ENCODE results near the gene EVI5L.
A peak's percentile ranks its signal among the peaks of the same experiment; 100 is the strongest.
"Not testable (repeated sequence)": the region's sequence is repeated elsewhere in the genome, so short reads cannot be mapped to it uniquely, and the experiment has no call there.

The EVI5L gene

GRCh38 chr19:7795555-7796161 is 34.4 kb upstream of the EVI5L start:
- Mint-ChIP-seq H3K27ac (no peak overlapping the region), H3K4me1 (peaks cover 17 to 26% of the 10 kb centered on the region in 2 donors)

GRCh38 chr19:7799640-7800355 is 30.2 kb upstream of the EVI5L start:
- DNase-seq: peak; percentile 28
- H3K4me1 Mint-ChIP-seq: peaks cover 8 to 10% of the 10 kb centered on the region in 2 donors
- H3K4me3 Mint-ChIP-seq: peak overlapping the region; percentile 72 to 76
- peaks cover 0 to 10% of the 10 kb centered on the region in 2 donors for H3K27me3 Mint-ChIP-seq
- H3K9me3 Mint-ChIP-seq: peaks cover 3 to 4% of the 10 kb centered on the region in 2 donors
- ATAC-seq (replicated peaks): peak; percentile 83 to 85
- H3K36me3 Mint-ChIP-seq: peaks cover 7 to 8% of the 10 kb centered on the region in 2 donors
- H3K27ac Mint-ChIP-seq: peak overlapping the region; percentile 80

More at GRCh38 chr19:7795555-7796161, 34.4 kb upstream of the EVI5L start:
- no peaks in the 10 kb centered on the region for H3K27me3 Mint-ChIP-seq
- H3K36me3 Mint-ChIP-seq: peaks cover 2 to 5% of the 10 kb centered on the region in 2 donors
- no peak overlapping the region for H3K4me3 Mint-ChIP-seq
- no peak for ATAC-seq (replicated peaks)
- H3K9me3 Mint-ChIP-seq: peaks cover 3 to 4% of the 10 kb centered on the region in 2 donors
- no peak for DNase-seq

- ATAC-seq (replicated peaks) (no peak), DNase-seq (no peak)
- peaks cover 7 to 8% of the 10 kb centered on the region in 2 donors for H3K36me3 Mint-ChIP-seq
- H3K27me3 Mint-ChIP-seq: peaks cover 0 to 10% of the 10 kb centered on the region in 2 donors
- peaks cover 8 to 10% of the 10 kb centered on the region in 2 donors for H3K4me1 Mint-ChIP-seq
- H3K27ac Mint-ChIP-seq: no peak overlapping the region
- H3K9me3 Mint-ChIP-seq: peaks cover 3 to 4% of the 10 kb centered on the region in 2 donors
- no peak overlapping the region for H3K4me3 Mint-ChIP-seq
These were observed 28.9 kb upstream of the EVI5L start for GRCh38 chr19:7801020-7801570.

- peaks cover 0 to 10% of the 10 kb centered on the region in 2 donors for H3K27me3 Mint-ChIP-seq
- DNase-seq (no peak), ATAC-seq (replicated peaks) (no peak)
- no peak overlapping the region for H3K4me3 Mint-ChIP-seq
- peaks cover 8 to 22% of the 10 kb centered on the region in 2 donors for H3K4me1 Mint-ChIP-seq
- H3K36me3 Mint-ChIP-seq: peaks cover 4 to 11% of the 10 kb centered on the region in 2 donors
- H3K27ac Mint-ChIP-seq: no peak overlapping the region
- H3K9me3 Mint-ChIP-seq: peaks cover 0 to 5% of the 10 kb centered on the region in 2 donors
These were observed 23.8 kb upstream of the EVI5L start for GRCh38 chr19:7806234-7806633.

- peaks cover 8 to 22% of the 10 kb centered on the region in 2 donors for H3K4me1 Mint-ChIP-seq
- no peak overlapping the region for H3K4me3 Mint-ChIP-seq
- DNase-seq (no peak), ATAC-seq (replicated peaks) (no peak)
- H3K36me3 Mint-ChIP-seq: peaks cover 3 to 11% of the 10 kb centered on the region in 2 donors
- peaks cover 0 to 11% of the 10 kb centered on the region in 2 donors for H3K9me3 Mint-ChIP-seq
- H3K27me3 Mint-ChIP-seq: peaks cover 0 to 10% of the 10 kb centered on the region in 2 donors
- H3K27ac Mint-ChIP-seq: no peak overlapping the region
These were observed 23.1 kb upstream of the EVI5L start for GRCh38 chr19:7806876-7807275.

- Mint-ChIP-seq H3K27me3 (no peaks in the 10 kb centered on the region), H3K36me3 (peaks cover 0 to 7% of the 10 kb centered on the region in 2 donors), H3K4me3 (no peak overlapping the region), H3K4me1 (peaks cover 8 to 22% of the 10 kb centered on the region in 2 donors), H3K27ac (no peak overlapping the region), H3K9me3 (peaks cover 0 to 13% of the 10 kb centered on the region in 2 donors)
- ATAC-seq (replicated peaks) (no peak), DNase-seq (no peak)
These were observed 21.9 kb upstream of the EVI5L start for GRCh38 chr19:7808108-7808507.

GRCh38 chr19:7811989-7812388 is 18.0 kb upstream of the EVI5L start:
- Mint-ChIP-seq H3K9me3 (peaks cover 5 to 17% of the 10 kb centered on the region in 2 donors), H3K36me3 (peaks cover 0 to 11% of the 10 kb centered on the region in 2 donors), H3K4me1 (peaks cover 26 to 28% of the 10 kb centered on the region in 2 donors), H3K4me3 (no peak overlapping the region), H3K27ac (no peak overlapping the region), H3K27me3 (peaks cover 3 to 5% of the 10 kb centered on the region in 2 donors)
- ATAC-seq (replicated peaks) (no peak), DNase-seq (no peak)

GRCh38 chr19:7815325-7815724 is 14.7 kb upstream of the EVI5L start:
- Mint-ChIP-seq H3K4me1 (peaks cover 29 to 30% of the 10 kb centered on the region in 2 donors), H3K4me3 (peak overlapping the region; percentile 53 to 70), H3K36me3 (peaks cover 0 to 11% of the 10 kb centered on the region in 2 donors), H3K9me3 (peaks cover 5 to 17% of the 10 kb centered on the region in 2 donors), H3K27ac (peak overlapping the region; percentile 94), H3K27me3 (peaks cover 8 to 10% of the 10 kb centered on the region in 2 donors)
- DNase-seq: peak; percentile 41
- peak; percentile 65 to 76 for ATAC-seq (replicated peaks)

- H3K36me3 Mint-ChIP-seq; ATAC-seq (replicated peaks); DNase-seq; H3K27ac Mint-ChIP-seq: not testable (repeated sequence)
- peaks cover 15 to 17% of the 10 kb centered on the region in 2 donors for H3K27me3 Mint-ChIP-seq
- peak overlapping the region in 1 of 2 donors; percentile 70 for H3K4me3 Mint-ChIP-seq
- H3K4me1 Mint-ChIP-seq: peaks cover 29 to 30% of the 10 kb centered on the region in 2 donors
- H3K9me3 Mint-ChIP-seq: peaks cover 5 to 15% of the 10 kb centered on the region in 2 donors
These were observed 14.0 kb upstream of the EVI5L start for GRCh38 chr19:7816040-7816439.

- DNase-seq (no peak), ATAC-seq (replicated peaks) (no peak)
- Mint-ChIP-seq H3K9me3 (peaks cover 3 to 5% of the 10 kb centered on the region in 2 donors), H3K27me3 (peaks cover 20 to 21% of the 10 kb centered on the region in 2 donors), H3K4me3 (no peak overlapping the region), H3K27ac (no peak overlapping the region), H3K4me1 (peaks cover 29 to 30% of the 10 kb centered on the region in 2 donors), H3K36me3 (peaks cover 0 to 4% of the 10 kb centered on the region in 2 donors)
These were observed 12.2 kb upstream of the EVI5L start for GRCh38 chr19:7817801-7818200.

- Mint-ChIP-seq H3K36me3 (peaks cover 0 to 4% of the 10 kb centered on the region in 2 donors), H3K27ac (no peak overlapping the region), H3K4me3 (no peak overlapping the region), H3K27me3 (peaks cover 26 to 31% of the 10 kb centered on the region in 2 donors), H3K4me1 (peaks cover 31 to 32% of the 10 kb centered on the region in 2 donors), H3K9me3 (peaks cover 3 to 5% of the 10 kb centered on the region in 2 donors)
- no peak for ATAC-seq (replicated peaks)
- no peak for DNase-seq
These were observed 11.2 kb upstream of the EVI5L start for GRCh38 chr19:7818806-7819205.

- Mint-ChIP-seq H3K27me3 (peaks cover 29 to 34% of the 10 kb centered on the region in 2 donors), H3K4me3 (no peak overlapping the region), H3K4me1 (peaks cover 27 to 35% of the 10 kb centered on the region in 2 donors)
These were observed 10.7 kb upstream of the EVI5L start for GRCh38 chr19:7819337-7819736.

GRCh38 chr19:7820588-7820987 is 9.4 kb upstream of the EVI5L start:
- Mint-ChIP-seq H3K36me3 (peaks cover 0 to 4% of the 10 kb centered on the region in 2 donors), H3K27ac (no peak overlapping the region), H3K9me3 (peaks cover 3 to 5% of the 10 kb centered on the region in 2 donors), H3K4me1 (peaks cover 21 to 27% of the 10 kb centered on the region in 2 donors), H3K4me3 (no peak overlapping the region), H3K27me3 (peaks cover 29 to 34% of the 10 kb centered on the region in 2 donors)
- DNase-seq (no peak), ATAC-seq (replicated peaks) (no peak)

More at GRCh38 chr19:7819337-7819736, 10.7 kb upstream of the EVI5L start:
- Mint-ChIP-seq H3K9me3 (peaks cover 3 to 5% of the 10 kb centered on the region in 2 donors), H3K36me3 (peaks cover 0 to 4% of the 10 kb centered on the region in 2 donors), H3K27ac (peak overlapping the region; percentile 91)
- DNase-seq (peak; percentile 49), ATAC-seq (replicated peaks) (peak; percentile 82 to 86)

- H3K4me3 Mint-ChIP-seq: no peak overlapping the region
- H3K36me3 Mint-ChIP-seq: no peaks in the 10 kb centered on the region
- peaks cover 11 to 21% of the 10 kb centered on the region in 2 donors for H3K4me1 Mint-ChIP-seq
- no peak for ATAC-seq (replicated peaks)
- H3K27me3 Mint-ChIP-seq: peaks cover 29 to 30% of the 10 kb centered on the region in 2 donors
- DNase-seq: no peak
- no peaks in the 10 kb centered on the region for H3K9me3 Mint-ChIP-seq
- H3K27ac Mint-ChIP-seq: no peak overlapping the region
These were observed 7.0 kb upstream of the EVI5L start for GRCh38 chr19:7822910-7823515.

All from stimulated activated naive B cell treated with anti-CD40 and anti-IgM and Interleukin-4, amounts not matched to agents 10 μg/mL and 1 μg/mL and 100 μg/mL, for 72 hours (primary cell).